Stimulated activated CD8-positive, alpha-beta memory T cell treated with anti-CD3 and anti-CD28 coated beads, Interleukin-4, amount 100 ng/mL, for 24 hours (primary cell): ENCODE data around the gene EXOSC10.
"Not testable (repeated sequence)": the region's sequence is repeated elsewhere in the genome, so short reads cannot be mapped to it uniquely, and the experiment has no call there.

Experiments
- DNase-seq: peaks from one replicate; pipeline ENCODE4 v3.0.0-alpha.2; 2020; ENCODE audit warnings: low read depth

The EXOSC10 gene

GRCh38 chr1:11061652-11062365 lies 37.9 kb downstream of the EXOSC10 start:
- no peak for DNase-seq

- DNase-seq: peak; percentile 89
Measured at GRCh38 chr1:11059968-11060830, 39.5 kb downstream of the EXOSC10 start, which contains the start of gene SRM. TSS of gene SRM (minus strand) at chr1:11060018. CDS start at chr1:11059943, 75 bp downstream.

GRCh38 chr1:11059155-11059967 lies 40.3 kb downstream of the EXOSC10 start:
- DNase-seq: no peak

- no peak for DNase-seq
Measured at GRCh38 chr1:11058595-11059154, 41.0 kb downstream of the EXOSC10 start.

- DNase-seq: no peak
Measured at GRCh38 chr1:11058026-11058425, 41.6 kb downstream of the EXOSC10 start.

GRCh38 chr1:11057477-11057876 lies 42.2 kb downstream of the EXOSC10 start:
- DNase-seq: no peak

- DNase-seq: no peak
Measured at GRCh38 chr1:11056504-11056903, 43.2 kb downstream of the EXOSC10 start.

- DNase-seq: no peak
Measured at GRCh38 chr1:11055676-11056075, 44.0 kb downstream of the EXOSC10 start.

- DNase-seq: no peak
Measured at GRCh38 chr1:11054666-11055065, 45.0 kb downstream of the EXOSC10 start.

- no peak for DNase-seq
Measured at GRCh38 chr1:11054181-11054580, 45.5 kb downstream of the EXOSC10 start.

- DNase-seq: no peak
Measured at GRCh38 chr1:11053758-11054137, 45.9 kb downstream of the EXOSC10 start.

GRCh38 chr1:11052839-11053757 lies 46.6 kb downstream of the EXOSC10 start:
- DNase-seq: no peak

- no peak for DNase-seq
Measured at GRCh38 chr1:11051781-11052511, 47.7 kb downstream of the EXOSC10 start.

GRCh38 chr1:11051121-11051520 lies 48.5 kb downstream of the EXOSC10 start:
- not testable (repeated sequence) for DNase-seq

GRCh38 chr1:11046625-11047365 lies 52.9 kb downstream of the EXOSC10 start, which contains the start of gene MASP2:
TSS of gene MASP2 (minus strand) at chr1:11047239. CDS start at chr1:11047207, 32 bp downstream.
- DNase-seq: no peak

GRCh38 chr1:11046270-11046566 lies 53.5 kb downstream of the EXOSC10 start:
- DNase-seq: no peak

- no peak for DNase-seq
Measured at GRCh38 chr1:11045428-11046269, 54.0 kb downstream of the EXOSC10 start.

- DNase-seq: no peak
Measured at GRCh38 chr1:11044849-11045427, 54.7 kb downstream of the EXOSC10 start.
